Panc1 (cell line): ENCODE data around the gene LZTS2. TPM values are rescaled to one million over a fixed set of nuclear protein-coding genes. Genes with fewer than 3 reads are reported as not detected.
A peak's percentile ranks its signal among the peaks of the same experiment; 100 is the strongest.

Experiments used
- ATAC-seq: fragments of 200-7000 bp; cut with Tn5 transposase; 2 replicates; pipeline ENCODE4 v1.9.1; 2020; ENCODE audit warnings: mild to moderate bottlenecking, moderate library complexity
- BruUV-seq: library from RNA; stranded (reverse); fragments of 400-500 nt; replicated peaks from 2 replicates; lab custom pipeline; 2021; lab: Mats Ljungman, UMichigan
- CTCF ChIA-PET: fragments of 300-600 bp; sonication (Branson Sonifier 250); formaldehyde crosslinking; loops from one replicate; lab custom pipeline; 2022; ENCODE audit warnings: antibody characterized with exemption; lab: Charles Lee
- POLR2A ChIA-PET: fragments of 300-600 bp; sonication (Branson Sonifier 250); formaldehyde crosslinking; loops from one replicate; lab custom pipeline; 2022; ENCODE audit warnings: antibody characterized with exemption; lab: Charles Lee
- DNase-seq: peaks from one replicate; pipeline ENCODE4 v3.0.0-alpha.2; 2010; ENCODE audit warnings: low read depth, low spot score
- H3K27ac ChIP-seq: 2 replicates; pipeline ENCODE4 v1.5.1; 2011; ENCODE audit warnings: mild to moderate bottlenecking, low read length, inconsistent platforms
- H3K27me3 ChIP-seq: fragments of 200-500 bp; sonication (Bioruptor generic); 2 replicates; pipeline ENCODE4 v1.6.0; 2014; ENCODE audit warnings: low read length, inconsistent platforms; ENCODE audit not compliant: control insufficient read depth, insufficient read depth
- H3K36me3 ChIP-seq: fragments of 200-500 bp; sonication (Bioruptor generic); 2 replicates; pipeline ENCODE4 v1.5.1; 2014; ENCODE audit warnings: inconsistent platforms, mild to moderate bottlenecking, low read length, moderate library complexity; ENCODE audit not compliant: control insufficient read depth, insufficient read depth
- H3K4me1 ChIP-seq: 2 replicates; pipeline ENCODE4 v1.5.1; 2011; ENCODE audit warnings: inconsistent platforms, mild to moderate bottlenecking, low read length, moderate library complexity; ENCODE audit not compliant: control insufficient read depth, insufficient read depth
- H3K4me3 ChIP-seq, 2 experiments: 2 replicates each; pipeline ENCODE4 v1.5.1; 2011 to 2012; ENCODE audit warnings: low read depth in 2 of 2, low read length in 2 of 2, mild to moderate bottlenecking in 2 of 2, inconsistent platforms in 1 of 2, moderate library complexity in 1 of 2
- H3K9me3 ChIP-seq: fragments of 200-500 bp; sonication (Bioruptor generic); 2 replicates; pipeline ENCODE4 v1.5.1; 2014; ENCODE audit warnings: low read depth, mild to moderate bottlenecking, inconsistent platforms, low read length, moderate library complexity; ENCODE audit not compliant: control insufficient read depth, insufficient read depth
- CTCF ChIP-seq: fragments of 450-650 bp; IDR thresholded peaks from 2 replicates; pipeline ENCODE4 v1.5.1; 2017; ENCODE audit warnings: mild to moderate bottlenecking
- POLR2AphosphoS5 ChIP-seq: IDR thresholded peaks from 2 replicates; pipeline ENCODE4 v1.6.1; 2012; ENCODE audit warnings: mild to moderate bottlenecking, low read depth, low read length, moderate library complexity
- REST ChIP-seq, 2 experiments: IDR thresholded peaks; 2 replicates each; pipeline ENCODE4 v1.6.1; 2011 to 2012; ENCODE audit warnings: low read depth in 2 of 2, control low read depth in 1 of 2, low read length in 1 of 2, mild to moderate bottlenecking in 1 of 2, moderate library complexity in 1 of 2; ENCODE audit not compliant: insufficient read depth in 1 of 2
- SIN3A ChIP-seq: IDR thresholded peaks from 2 replicates; pipeline ENCODE4 v1.6.1; 2012; ENCODE audit warnings: low read depth, mild to moderate bottlenecking, low read length, moderate library complexity, borderline replicate concordance; ENCODE audit not compliant: insufficient read depth
- TCF7L2 ChIP-seq: IDR thresholded peaks from 2 replicates; pipeline ENCODE4 v1.6.1; 2011; ENCODE audit warnings: mild to moderate bottlenecking, low read depth, low read length, inconsistent platforms
- in situ Hi-C: cut with HindIII; loops from 2 replicates; pipeline ENCODE4 v1.10.0; 2016; ENCODE audit warnings: low sequenced_read_pairs, low pct_unique_long_range_greater_than_20kb
- intact Hi-C: fragments of 100-400 bp; cut with micrococcal nuclease; formaldehyde crosslinking; loops from one replicate; pipeline ENCODE4 v1.10.0; 2022; ENCODE audit not compliant: unreplicated experiment
- total RNA-seq: library from RNA; stranded (reverse); gene quantifications from one replicate; pipeline ENCODE4 v1.2.1, GENCODE V29; 2021; ENCODE audit not compliant: unreplicated experiment

The LZTS2 gene
- total RNA-seq, 1 experiment from 2014 or later, result 65.5 TPM

DNA sequence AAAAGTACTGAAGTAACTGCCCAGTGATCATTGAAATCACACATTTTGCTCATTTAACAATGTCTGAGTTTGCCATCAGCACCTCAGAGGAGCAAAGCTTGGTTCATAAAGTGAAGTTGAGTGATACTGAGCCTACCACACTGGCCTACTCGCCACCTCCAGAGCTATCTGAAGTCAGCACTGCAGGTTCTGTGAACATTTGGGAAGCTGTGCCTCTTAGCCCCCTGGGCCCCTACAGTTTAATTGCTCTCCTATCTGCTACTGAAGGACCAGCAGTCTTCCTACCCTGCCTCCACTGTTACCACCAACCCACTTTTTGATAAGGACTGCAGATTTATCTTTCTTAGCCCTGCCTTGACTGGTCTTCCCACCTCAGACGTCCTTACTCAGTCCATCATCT is 32.3 kb upstream of the LZTS2 start:
- H3K27ac ChIP-seq, result no peak overlapping the region
- peaks cover 10% of the 10 kb centered on the region for H3K36me3 ChIP-seq
- DNase-seq, result no peak
- H3K27me3 ChIP-seq, result no peaks in the 10 kb centered on the region
- intact Hi-C loops (no loop called here), in situ Hi-C loops (no loop called here)
- H3K4me1 ChIP-seq, result peaks cover 10% of the 10 kb centered on the region
- TF ChIP-seq POLR2AphosphoS5 (0 out of 2 replicates have a peak, but pooled peaks have one; percentile 23), TCF7L2 (no peak), CTCF (no peak)
- H3K9me3 ChIP-seq, result no peaks in the 10 kb centered on the region
- BruUV-seq, result no TSS peak
- no peak for ATAC-seq
- no peak overlapping the region for H3K4me3 ChIP-seq
- ChIA-PET POLR2A (interaction anchor here (0.6 kb wide), 1 partner anchor 12 kb away, joined by 10 read pairs; no protein-coding TSS in a partner anchor), CTCF (interaction anchor here (0.6 to 0.8 kb wide), 2 partner anchors 47 to 48 kb away, joined by 3 read pairs; no protein-coding TSS in a partner anchor)

- in situ Hi-C loops (no loop called here), intact Hi-C loops (no loop called here)
- Histone ChIP-seq H3K9me3 (no peaks in the 10 kb centered on the region), H3K4me1 (peaks cover 10% of the 10 kb centered on the region), H3K4me3 (no peak overlapping the region), H3K27me3 (no peaks in the 10 kb centered on the region), H3K27ac (no peak overlapping the region), H3K36me3 (peaks cover 6% of the 10 kb centered on the region; the same call in 1 of the 2 replicates)
- TF ChIP-seq SIN3A (no peak), CTCF (no peak), TCF7L2 (no peak), POLR2AphosphoS5 (no peak), REST (IDR thresholded peaks at IDR 0.05; ENCODE audit: insufficient read depth in 1 of 2, low read depth in 2 of 2, low read length in 1 of 2) (no peak)
- no TSS peak for BruUV-seq
- ATAC-seq (no peak), DNase-seq (no peak)
- ChIA-PET CTCF (interaction anchor here (0.8 to 1.0 kb wide), 2 partner anchors 43 to 46 kb away, joined by 3 to 4 read pairs; no protein-coding TSS in a partner anchor), POLR2A (interaction anchor here (0.6 kb wide), 1 partner anchor 13 kb away, joined by 10 read pairs; no protein-coding TSS in a partner anchor)
Measured at GRCh38 chr10:100968062-100968736, 31.4 kb upstream of the LZTS2 start.
